Memory B cell (primary cell): ENCODE measurements around the gene ARMC7.

ENCODE experiments used
- ATAC-seq: fragments of 150-1000 bp; cut with Tn5 transposase; 2 replicates; pipeline ENCODE4 v1.10.0; 2021; ENCODE audit warnings: low read depth, mild to moderate bottlenecking, moderate library complexity
- DNase-seq, 2 donors: peaks; one replicate each; pipeline ENCODE4 v3.0.0; 2022; ENCODE audit warnings: low spot score in 2 of 2
- H3K27ac Mint-ChIP-seq: one replicate; pipeline ENCODE4 v1.8.0; 2022; ENCODE audit warnings: mild to moderate bottlenecking, moderate library complexity, mixed read lengths
- H3K27me3 Mint-ChIP-seq: one replicate; pipeline ENCODE4 v1.8.0; 2022; ENCODE audit warnings: mixed read lengths
- H3K36me3 Mint-ChIP-seq: one replicate; pipeline ENCODE4 v1.8.0; 2022; ENCODE audit warnings: mild to moderate bottlenecking, mixed read lengths
- H3K4me1 Mint-ChIP-seq: one replicate; pipeline ENCODE4 v1.8.0; 2022; ENCODE audit warnings: mixed read lengths
- H3K4me3 Mint-ChIP-seq: one replicate; pipeline ENCODE4 v1.8.0; 2022; ENCODE audit warnings: mild to moderate bottlenecking, moderate library complexity, mixed read lengths
- H3K9me3 Mint-ChIP-seq: one replicate; pipeline ENCODE4 v1.8.0; 2022; ENCODE audit warnings: mixed read lengths

ARMC7 gene

DNA sequence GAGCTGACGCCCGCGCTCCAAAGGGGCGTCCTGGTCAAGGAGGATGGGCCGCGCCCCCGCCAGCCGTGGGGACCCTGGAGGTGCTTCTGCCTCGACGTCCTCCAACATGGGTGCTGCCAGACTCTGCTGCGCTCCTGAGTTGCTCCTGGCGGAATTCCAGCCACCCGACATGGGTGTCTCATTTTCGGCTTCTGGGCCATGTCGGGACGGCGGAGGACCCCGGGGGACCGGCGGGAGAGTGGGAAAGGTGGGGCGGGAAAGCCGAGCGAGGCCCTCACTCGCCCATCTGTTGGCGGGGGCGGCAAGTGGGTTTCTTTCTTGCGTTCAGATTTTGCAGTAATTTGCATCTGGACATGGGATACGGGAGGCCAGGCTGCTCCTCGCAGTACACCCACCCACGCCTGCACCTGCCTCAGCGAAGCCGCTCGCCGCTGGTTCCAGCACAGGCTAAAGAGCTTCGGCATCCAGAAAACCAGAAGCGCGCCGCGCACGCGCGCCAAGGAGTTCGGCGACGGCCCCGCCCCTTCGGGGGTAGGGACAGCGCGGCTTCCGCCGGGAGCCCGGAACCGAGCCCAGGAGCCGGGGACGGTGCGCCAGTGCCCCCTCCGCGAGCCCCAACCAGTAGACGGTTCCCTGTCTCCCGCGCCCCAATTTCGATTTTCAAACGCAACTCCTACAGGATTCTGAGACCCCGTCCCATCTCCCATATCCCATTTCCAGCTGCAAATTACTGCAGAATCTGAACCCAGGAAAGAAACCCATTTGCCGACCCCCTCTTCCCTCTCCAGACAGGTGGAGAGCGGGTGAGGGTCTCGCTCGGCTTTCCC lies at the start of gene ARMC7:
TSS of gene ARMC7 (plus strand) at position 563 of the 827 bp plus-strand sequence. CDS start 320 bp downstream, outside the sequence.
- H3K27ac Mint-ChIP-seq: peak within 1 kb of the TSS; percentile 42
- ATAC-seq (peak; percentile 75), DNase-seq (peak; percentile 80 to 83)
- H3K36me3 Mint-ChIP-seq: peaks cover 6% of the 10 kb centered on the region
- peaks cover 17% of the 10 kb centered on the region for H3K4me1 Mint-ChIP-seq
- H3K4me3 Mint-ChIP-seq: peak within 1 kb of the TSS; percentile 87
- no peaks in the 10 kb centered on the region for H3K9me3 Mint-ChIP-seq
- H3K27me3 Mint-ChIP-seq: no peaks in the 10 kb centered on the region

GRCh38 chr17:75060434-75061054 lies 49.2 kb upstream of the ARMC7 start:
- no peaks in the 10 kb centered on the region for H3K4me1 Mint-ChIP-seq
- H3K9me3 Mint-ChIP-seq: no peaks in the 10 kb centered on the region
- H3K27ac Mint-ChIP-seq: no peak overlapping the region
- DNase-seq (no peak), ATAC-seq (no peak)
- peaks cover 22% of the 10 kb centered on the region for H3K36me3 Mint-ChIP-seq
- H3K27me3 Mint-ChIP-seq: no peaks in the 10 kb centered on the region
- H3K4me3 Mint-ChIP-seq: no peak overlapping the region

GRCh38 chr17:75061055-75061438 lies 48.7 kb upstream of the ARMC7 start:
- Mint-ChIP-seq H3K27ac (no peak overlapping the region), H3K9me3 (no peaks in the 10 kb centered on the region), H3K36me3 (peaks cover 22% of the 10 kb centered on the region), H3K4me1 (no peaks in the 10 kb centered on the region), H3K4me3 (no peak overlapping the region), H3K27me3 (no peaks in the 10 kb centered on the region)
- DNase-seq (no peak), ATAC-seq (no peak)

- no peak for ATAC-seq
- Mint-ChIP-seq H3K27ac (no peak overlapping the region), H3K36me3 (peaks cover 22% of the 10 kb centered on the region), H3K4me1 (no peaks in the 10 kb centered on the region), H3K27me3 (no peaks in the 10 kb centered on the region), H3K9me3 (no peaks in the 10 kb centered on the region), H3K4me3 (no peak overlapping the region)
- DNase-seq: no peak
Observed at GRCh38 chr17:75061618-75062017, 48.2 kb upstream of the ARMC7 start.

DNA sequence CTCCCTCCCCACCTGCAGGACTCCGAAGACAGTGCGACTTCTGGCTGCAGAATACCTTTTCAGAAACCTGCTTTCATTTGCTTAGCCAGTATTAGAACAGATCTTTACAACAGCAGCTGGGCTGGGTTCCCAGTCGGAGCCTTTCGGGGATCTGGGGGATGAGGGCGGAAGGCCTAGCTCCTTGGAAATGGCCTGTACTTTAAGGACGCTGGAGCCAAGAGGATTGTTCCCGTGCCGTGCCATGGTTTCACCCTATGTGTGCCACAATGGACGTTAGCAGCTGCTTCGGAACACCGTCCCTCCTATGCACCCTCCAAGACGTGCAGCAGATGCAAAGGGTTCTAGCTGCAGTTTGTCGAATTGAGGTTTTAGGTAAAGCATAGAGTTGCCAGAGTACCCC lies 46.6 kb upstream of the ARMC7 start:
- no peaks in the 10 kb centered on the region for H3K4me1 Mint-ChIP-seq
- H3K27ac Mint-ChIP-seq: no peak overlapping the region
- peaks cover 22% of the 10 kb centered on the region for H3K36me3 Mint-ChIP-seq
- DNase-seq (no peak), ATAC-seq (no peak)
- no peak overlapping the region for H3K4me3 Mint-ChIP-seq
- no peaks in the 10 kb centered on the region for H3K27me3 Mint-ChIP-seq
- H3K9me3 Mint-ChIP-seq: no peaks in the 10 kb centered on the region

- no peak for ATAC-seq
- no peaks in the 10 kb centered on the region for H3K9me3 Mint-ChIP-seq
- no peak for DNase-seq
- peaks cover 22% of the 10 kb centered on the region for H3K36me3 Mint-ChIP-seq
- H3K27ac Mint-ChIP-seq: no peak overlapping the region
- no peak overlapping the region for H3K4me3 Mint-ChIP-seq
- no peaks in the 10 kb centered on the region for H3K27me3 Mint-ChIP-seq
- H3K4me1 Mint-ChIP-seq: no peaks in the 10 kb centered on the region
Observed at GRCh38 chr17:75063626-75064025, 46.1 kb upstream of the ARMC7 start.

- no peak for ATAC-seq
- no peak overlapping the region for H3K4me3 Mint-ChIP-seq
- H3K4me1 Mint-ChIP-seq: no peaks in the 10 kb centered on the region
- DNase-seq: no peak
- H3K9me3 Mint-ChIP-seq: no peaks in the 10 kb centered on the region
- H3K27me3 Mint-ChIP-seq: no peaks in the 10 kb centered on the region
- H3K36me3 Mint-ChIP-seq: peaks cover 22% of the 10 kb centered on the region
- no peak overlapping the region for H3K27ac Mint-ChIP-seq
Observed at GRCh38 chr17:75064040-75064439, 45.7 kb upstream of the ARMC7 start.

DNA sequence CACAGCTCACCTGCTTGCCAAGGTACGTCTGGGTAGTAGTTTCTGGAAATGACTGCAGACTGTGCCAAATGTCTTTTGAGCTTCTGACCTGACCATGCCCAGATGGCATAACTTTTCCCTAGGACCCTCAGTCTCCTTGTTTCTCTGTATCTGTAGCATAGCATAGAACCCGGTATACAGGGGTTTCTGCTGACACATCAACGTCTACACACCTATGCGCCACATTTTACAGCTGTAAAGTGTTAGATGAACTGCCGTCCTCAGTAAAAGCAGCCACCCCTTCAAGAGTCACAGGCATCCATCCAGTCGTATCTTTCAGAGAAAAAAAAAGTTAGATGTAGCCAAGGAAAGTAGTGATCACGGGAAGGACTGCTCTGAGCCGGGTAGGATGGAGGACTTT lies 45.3 kb upstream of the ARMC7 start:
- Mint-ChIP-seq H3K9me3 (no peaks in the 10 kb centered on the region), H3K36me3 (peaks cover 21% of the 10 kb centered on the region), H3K27me3 (no peaks in the 10 kb centered on the region), H3K4me3 (no peak overlapping the region), H3K4me1 (no peaks in the 10 kb centered on the region), H3K27ac (no peak overlapping the region)
- ATAC-seq (no peak), DNase-seq (no peak)

DNA sequence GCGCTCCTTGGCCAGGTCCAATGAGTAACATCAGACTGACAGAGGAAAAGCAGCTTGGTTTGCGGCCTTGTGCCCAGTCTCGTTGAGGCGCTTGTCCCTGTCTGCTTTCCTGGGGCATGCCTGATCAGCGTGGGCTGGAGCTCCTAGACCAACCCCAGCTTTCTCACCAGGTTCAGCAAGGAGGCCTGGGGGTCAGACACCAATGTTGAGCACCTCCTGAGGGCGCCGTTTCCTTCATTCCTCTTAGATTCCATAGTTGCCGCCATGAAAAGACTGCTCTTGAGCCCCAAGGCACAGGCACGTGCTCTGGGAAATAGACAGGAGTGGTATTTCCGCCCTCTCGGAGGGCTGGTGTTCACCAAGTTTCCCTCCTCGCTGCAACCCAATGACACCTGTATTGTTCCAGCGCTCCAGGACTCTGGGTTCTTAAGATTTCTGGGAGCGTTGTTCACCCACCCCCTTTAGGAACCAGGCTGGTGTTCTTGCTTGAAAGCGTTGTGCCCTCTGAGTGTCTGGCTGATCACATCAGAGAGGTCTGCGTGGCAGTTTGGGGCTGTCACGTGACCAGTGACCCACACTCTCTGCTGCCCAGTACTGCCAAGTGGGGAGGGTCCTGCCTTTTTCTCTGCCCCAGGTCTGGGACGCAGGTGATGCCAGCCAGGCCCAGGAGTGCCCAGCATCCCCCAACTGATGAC lies 44.8 kb upstream of the ARMC7 start:
- Mint-ChIP-seq H3K9me3 (no peaks in the 10 kb centered on the region), H3K36me3 (peaks cover 17% of the 10 kb centered on the region), H3K4me1 (no peaks in the 10 kb centered on the region), H3K27me3 (no peaks in the 10 kb centered on the region), H3K4me3 (no peak overlapping the region), H3K27ac (no peak overlapping the region)
- no peak for DNase-seq
- no peak for ATAC-seq

GRCh38 chr17:75065562-75066151 lies 44.1 kb upstream of the ARMC7 start:
- peaks cover 15% of the 10 kb centered on the region for H3K36me3 Mint-ChIP-seq
- no peak overlapping the region for H3K27ac Mint-ChIP-seq
- no peak overlapping the region for H3K4me3 Mint-ChIP-seq
- ATAC-seq (no peak), DNase-seq (no peak)
- no peaks in the 10 kb centered on the region for H3K27me3 Mint-ChIP-seq
- no peaks in the 10 kb centered on the region for H3K4me1 Mint-ChIP-seq
- H3K9me3 Mint-ChIP-seq: no peaks in the 10 kb centered on the region

DNA sequence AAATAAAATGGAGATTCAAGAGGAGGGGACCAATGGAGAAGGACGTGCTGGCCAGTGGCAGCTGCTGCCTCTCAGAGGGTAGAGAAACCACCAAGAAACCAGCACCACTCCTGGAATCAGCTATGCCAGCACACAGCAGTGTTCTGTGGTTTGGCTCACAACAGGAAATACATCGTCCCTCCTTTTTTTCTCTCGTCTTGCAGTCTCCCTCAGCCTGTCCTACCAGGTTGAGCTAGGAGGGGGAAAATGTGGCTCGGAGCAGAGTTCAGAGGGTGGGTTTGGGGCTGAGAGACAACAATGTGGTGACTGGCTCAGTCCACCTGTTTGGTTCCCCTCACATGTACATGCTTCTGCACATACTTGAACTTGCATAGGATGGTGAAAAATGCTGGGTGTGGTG lies 41.9 kb upstream of the ARMC7 start:
- H3K4me3 Mint-ChIP-seq: no peak overlapping the region
- H3K27ac Mint-ChIP-seq: no peak overlapping the region
- no peaks in the 10 kb centered on the region for H3K9me3 Mint-ChIP-seq
- H3K4me1 Mint-ChIP-seq: no peaks in the 10 kb centered on the region
- no peak for ATAC-seq
- no peaks in the 10 kb centered on the region for H3K27me3 Mint-ChIP-seq
- H3K36me3 Mint-ChIP-seq: peaks cover 7% of the 10 kb centered on the region
- DNase-seq: no peak

GRCh38 chr17:75068750-75069149 lies 41.0 kb upstream of the ARMC7 start:
- no peak for DNase-seq
- no peak overlapping the region for H3K27ac Mint-ChIP-seq
- no peaks in the 10 kb centered on the region for H3K27me3 Mint-ChIP-seq
- H3K9me3 Mint-ChIP-seq: no peaks in the 10 kb centered on the region
- ATAC-seq: no peak
- H3K4me1 Mint-ChIP-seq: no peaks in the 10 kb centered on the region
- H3K36me3 Mint-ChIP-seq: peaks cover 2% of the 10 kb centered on the region
- no peak overlapping the region for H3K4me3 Mint-ChIP-seq

GRCh38 chr17:75069783-75070182 lies 40.0 kb upstream of the ARMC7 start:
- Mint-ChIP-seq H3K9me3 (no peaks in the 10 kb centered on the region), H3K27ac (no peak overlapping the region), H3K4me3 (no peak overlapping the region), H3K4me1 (no peaks in the 10 kb centered on the region), H3K27me3 (no peaks in the 10 kb centered on the region), H3K36me3 (no peaks in the 10 kb centered on the region)
- peak; percentile 35 for ATAC-seq
- DNase-seq: no peak
